Cerebellar nuclear complex (tissue), 1 donor: ENCODE measurements around the gene WDR76.

Experiments used
- DNase-seq, 2 experiments: peaks; one replicate each; lab custom pipeline; 2025; lab: John Stamatoyannopoulos, UW

The WDR76 gene

DNA sequence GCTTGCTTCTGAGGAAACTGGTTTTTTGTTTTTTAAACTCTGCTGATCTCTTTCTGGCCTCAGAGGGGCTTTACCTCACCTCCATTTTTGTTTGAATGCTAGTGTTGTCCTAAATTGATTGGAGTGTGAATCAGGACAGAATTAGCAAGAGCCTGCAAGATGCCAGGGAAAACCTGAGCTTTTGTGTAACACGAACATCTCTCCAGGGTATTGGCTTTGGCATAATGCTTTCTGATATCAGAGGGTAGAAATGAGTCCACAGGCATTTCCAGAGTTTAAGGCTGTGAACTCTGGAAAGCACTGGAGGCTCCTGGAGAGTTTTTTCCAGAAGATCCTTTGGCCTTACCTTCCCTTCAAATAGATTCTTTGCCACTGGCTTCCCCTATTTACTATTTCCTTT lies 87.1 kb downstream of the WDR76 start:
- DNase-seq = no peak

DNA sequence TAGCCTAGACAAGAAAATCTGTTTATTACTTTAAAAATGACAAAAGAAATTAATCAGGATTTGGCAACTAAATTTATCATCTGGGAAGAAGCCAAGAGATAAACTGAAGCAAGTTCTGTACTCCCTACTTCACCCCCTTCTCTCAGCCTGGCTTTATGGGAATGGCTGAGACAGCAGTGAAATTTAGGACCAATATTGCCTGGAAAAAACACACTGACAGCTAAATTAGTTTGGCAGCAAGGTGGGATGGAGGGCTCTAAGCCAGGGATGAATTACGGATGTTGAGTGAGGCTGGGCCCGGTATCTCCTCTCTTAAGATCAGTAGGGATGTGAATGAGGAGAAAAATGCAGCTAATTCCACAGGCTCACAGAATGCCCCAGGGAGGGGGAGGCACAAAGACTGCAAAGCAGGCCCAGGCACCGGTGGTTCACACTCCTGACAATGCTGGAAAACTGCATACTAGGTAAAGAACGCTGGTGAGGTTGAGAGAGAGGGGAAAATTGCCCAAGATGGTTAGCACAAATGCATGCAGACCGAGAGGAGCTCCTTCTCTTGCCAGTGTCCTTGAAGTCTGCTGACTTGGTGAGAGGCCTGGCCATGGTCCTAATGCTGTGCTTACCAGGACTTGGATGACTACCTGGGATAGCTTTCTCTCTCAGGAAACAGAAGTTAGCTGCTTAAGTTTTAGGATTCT lies 89.0 kb downstream of the WDR76 start:
- DNase-seq = no peak

- no peak for DNase-seq
These were observed 89.5 kb downstream of the WDR76 start for GRCh38 chr15:43916326-43916660.
